Measurements from ENCODE around the gene PNLDC1.

Gene PNLDC1

GRCh38 chr6:159854959-159855358 is 54.9 kb downstream of the PNLDC1 start:
- DNase-seq, result no peak

- DNase-seq, result no peak
Observed at GRCh38 chr6:159858259-159858658, 58.2 kb downstream of the PNLDC1 start.

DNA sequence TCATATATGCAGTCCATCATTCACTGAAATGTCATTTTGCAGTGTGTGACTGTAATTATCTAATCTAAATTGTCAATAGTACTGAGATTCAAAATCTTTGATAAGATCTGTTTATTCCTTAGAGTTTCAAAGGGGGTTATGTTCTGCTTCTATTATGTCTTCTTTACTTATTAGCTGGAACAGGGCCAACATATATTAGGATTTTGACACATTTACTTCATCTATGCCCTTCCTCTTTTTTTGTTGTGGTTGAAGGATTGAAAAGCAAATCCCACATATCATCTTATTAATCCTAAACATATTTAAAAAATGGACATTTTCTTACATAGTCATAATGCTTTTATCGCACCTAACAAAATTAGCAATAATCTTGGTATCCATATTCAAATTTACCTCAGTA is 60.4 kb downstream of the PNLDC1 start:
- DNase-seq, result no peak

GRCh38 chr6:159862103-159862502 is 62.0 kb downstream of the PNLDC1 start:
- DNase-seq, result no peak

GRCh38 chr6:159863341-159863740 is 63.3 kb downstream of the PNLDC1 start:
- peak; percentile 56 for DNase-seq

DNA sequence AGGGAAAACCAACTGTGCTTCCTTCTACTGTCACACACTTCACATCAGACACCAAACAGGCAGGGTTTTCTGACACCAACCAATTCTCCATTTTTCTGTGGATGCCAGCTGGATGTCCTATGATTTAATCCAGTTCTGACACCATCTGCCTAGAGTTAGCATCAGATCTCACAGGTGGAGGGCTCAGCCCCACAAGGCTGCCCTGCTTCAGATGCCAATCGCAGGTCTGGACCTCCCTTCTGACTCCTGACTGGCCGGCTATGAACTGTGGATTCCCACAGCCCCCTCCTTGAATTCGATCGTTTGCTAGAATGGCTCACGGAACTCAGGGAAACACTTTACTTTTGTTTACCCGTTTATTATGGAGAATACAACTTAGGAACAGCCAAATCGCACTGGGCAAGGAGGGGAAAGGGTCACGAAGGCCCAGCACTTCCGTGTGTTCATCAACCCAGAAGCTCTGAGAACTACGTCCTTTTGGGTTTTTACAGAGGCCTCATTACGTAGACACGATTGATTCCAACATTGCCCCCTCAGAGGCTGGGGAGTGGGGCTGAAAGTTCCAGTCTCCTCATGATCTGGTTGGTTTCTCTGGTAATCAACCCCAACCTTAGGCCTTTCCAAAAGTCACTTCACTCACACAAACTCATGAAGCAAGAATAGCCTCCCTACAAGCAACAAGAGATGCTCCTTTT is 65.3 kb downstream of the PNLDC1 start:
- DNase-seq, result no peak

DNA sequence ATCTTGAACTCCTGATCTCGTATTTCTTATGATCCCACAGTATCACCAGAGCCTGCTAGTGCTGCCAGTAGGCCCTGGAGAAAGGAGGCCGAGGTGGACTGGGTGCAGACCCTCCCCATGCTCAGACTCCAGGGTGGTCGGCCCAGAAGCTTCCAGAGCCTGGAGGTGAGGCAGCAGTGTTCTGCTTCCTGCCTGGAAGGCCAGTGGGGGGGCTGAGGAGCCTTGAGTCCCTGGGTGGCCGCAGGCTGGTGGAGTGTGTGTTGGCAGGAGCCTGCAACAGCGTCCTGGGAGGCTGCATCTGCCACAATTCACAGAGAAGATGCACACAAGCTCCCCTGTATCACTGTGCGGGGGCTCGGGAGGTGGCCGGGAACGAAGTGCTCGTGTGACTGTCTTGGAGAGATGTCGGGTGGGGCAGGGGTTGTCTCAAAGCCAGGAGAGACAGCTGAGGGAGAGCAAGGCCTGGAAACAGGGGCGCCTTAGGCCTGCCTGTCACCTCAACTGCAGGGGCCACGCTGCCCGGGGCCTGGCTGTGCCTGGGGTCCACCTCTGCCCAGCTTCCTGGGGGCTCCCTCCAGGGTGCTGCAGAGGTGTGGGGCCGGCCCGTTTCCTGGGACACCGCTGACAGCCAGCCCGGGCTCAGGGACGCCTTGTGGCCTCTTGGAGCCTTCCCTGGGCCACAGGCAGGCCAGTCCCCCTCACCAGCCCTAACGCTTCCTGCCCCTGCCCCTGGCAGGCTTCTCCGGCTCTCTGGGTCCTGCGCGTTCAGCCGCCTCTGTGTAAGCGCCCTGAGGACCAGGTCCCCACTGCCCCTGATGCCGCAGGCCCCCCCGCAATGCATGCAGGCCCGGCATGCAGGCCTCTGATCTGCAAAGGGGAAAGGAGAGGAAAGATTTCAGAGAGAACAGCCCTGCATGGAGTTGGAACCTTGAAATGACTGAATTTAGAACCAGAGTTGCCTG is 66.5 kb downstream of the PNLDC1 start:
- DNase-seq, result no peak

All from NCI-H2029 treated with DMSO at 0.1 percent for 48 hours (cell line).